Umbilical cord (tissue), 2 donors: Measurements from ENCODE around the gene MYH7B. TPM values are rescaled to one million over a fixed set of nuclear protein-coding genes. Genes with fewer than 3 reads are reported as not detected.
A peak's percentile ranks its signal among the peaks of the same experiment; 100 is the strongest.

ENCODE experiments used
- DNase-seq: peaks from one replicate; pipeline ENCODE4 v3.0.0-alpha.2; 2015; ENCODE audit warnings: low spot score
- total RNA-seq: library from RNA; depleted of rRNA; stranded (reverse); fragments of >200 nt; gene quantifications from one replicate; pipeline ENCODE4 v1.2.3, GENCODE V29; 2014; ENCODE audit warnings: low replicate concordance; ENCODE audit not compliant: insufficient read depth

MYH7B gene
- total RNA-seq, 1 donor from 2014 or later, result not detected

DNA sequence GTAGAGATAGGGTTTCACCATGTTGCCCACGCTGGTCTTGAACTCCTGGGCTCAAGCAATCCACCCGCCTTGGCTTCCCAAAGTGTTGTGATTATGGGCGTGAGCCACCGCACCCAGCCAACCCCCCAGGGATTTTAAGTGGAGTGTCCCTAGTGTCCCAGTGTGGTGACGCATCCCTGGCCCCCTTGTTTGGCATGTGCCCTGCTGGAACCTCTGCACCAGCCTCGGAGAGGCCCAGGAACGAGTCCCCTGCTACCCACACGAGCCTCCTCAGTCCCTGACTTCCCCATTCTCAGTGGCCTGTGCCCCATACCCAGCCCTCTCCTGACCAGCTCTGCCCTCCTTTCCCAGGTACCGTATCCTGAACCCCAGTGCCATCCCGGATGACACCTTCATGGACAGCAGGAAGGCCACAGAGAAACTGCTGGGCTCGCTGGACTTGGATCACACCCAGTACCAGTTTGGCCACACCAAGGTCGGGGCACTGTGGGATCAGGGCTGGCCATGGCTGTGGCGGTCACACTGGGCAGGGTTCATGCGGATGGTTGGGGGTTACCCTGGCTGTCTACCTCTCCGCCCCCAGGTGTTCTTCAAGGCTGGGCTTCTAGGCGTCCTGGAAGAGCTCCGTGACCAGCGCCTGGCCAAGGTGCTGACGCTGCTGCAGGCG lies 37.2 kb downstream of the MYH7B start:
- DNase-seq, result no peak

DNA sequence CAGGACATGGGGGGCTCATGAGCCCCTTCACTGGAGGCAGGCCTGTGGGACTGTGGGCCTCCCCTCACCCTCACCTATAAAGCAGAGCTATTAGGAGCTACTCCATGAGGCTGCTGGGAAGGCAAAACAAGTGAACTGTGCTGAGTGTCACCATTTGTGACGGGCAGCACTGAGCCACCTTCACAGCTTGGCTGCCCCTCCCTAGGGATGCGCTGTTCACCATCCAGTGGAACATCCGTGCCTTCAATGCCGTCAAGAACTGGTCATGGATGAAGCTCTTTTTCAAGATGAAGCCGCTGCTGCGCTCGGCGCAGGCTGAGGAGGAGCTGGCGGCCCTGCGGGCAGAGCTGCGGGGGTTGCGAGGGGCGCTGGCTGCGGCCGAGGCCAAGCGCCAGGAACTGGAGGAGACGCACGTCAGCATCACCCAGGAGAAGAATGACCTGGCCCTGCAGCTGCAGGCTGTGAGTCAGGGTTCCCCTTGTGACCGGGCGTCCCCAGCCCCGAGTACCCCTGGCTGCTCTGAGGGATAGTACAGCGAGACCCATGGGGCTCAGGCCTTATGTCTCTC lies 38.4 kb downstream of the MYH7B start:
- no peak for DNase-seq

DNA sequence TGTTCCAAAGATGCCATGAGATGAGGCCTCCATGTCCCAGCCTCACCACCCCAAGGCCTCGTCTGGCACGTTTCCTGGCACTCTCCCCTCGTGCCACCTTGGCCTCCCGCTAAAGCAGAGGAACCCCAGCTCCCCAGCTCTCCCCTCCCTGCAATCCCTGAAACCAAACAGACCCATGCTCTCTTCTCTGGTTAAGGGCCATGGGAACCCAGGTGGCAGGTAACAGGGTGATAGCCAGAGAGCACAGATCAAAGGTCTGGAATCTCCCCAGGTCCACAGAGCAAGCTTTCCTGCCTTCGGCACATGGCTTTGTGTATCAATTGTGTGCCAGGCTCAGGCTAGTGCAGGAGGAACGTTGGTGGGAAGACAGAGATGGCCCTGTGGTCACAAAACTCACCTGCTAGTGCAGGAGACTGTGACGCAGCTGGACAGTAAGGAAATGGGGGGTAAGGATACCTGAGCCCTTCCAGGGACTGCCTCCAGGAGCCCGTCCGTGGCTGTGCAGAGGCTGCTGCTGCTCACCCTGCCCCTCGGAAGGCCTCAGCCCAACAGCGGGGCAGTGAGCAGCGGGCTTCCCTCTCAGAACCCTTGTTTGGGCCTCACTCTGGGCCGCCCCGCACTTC lies 39.0 kb downstream of the MYH7B start:
- DNase-seq, result no peak

DNA sequence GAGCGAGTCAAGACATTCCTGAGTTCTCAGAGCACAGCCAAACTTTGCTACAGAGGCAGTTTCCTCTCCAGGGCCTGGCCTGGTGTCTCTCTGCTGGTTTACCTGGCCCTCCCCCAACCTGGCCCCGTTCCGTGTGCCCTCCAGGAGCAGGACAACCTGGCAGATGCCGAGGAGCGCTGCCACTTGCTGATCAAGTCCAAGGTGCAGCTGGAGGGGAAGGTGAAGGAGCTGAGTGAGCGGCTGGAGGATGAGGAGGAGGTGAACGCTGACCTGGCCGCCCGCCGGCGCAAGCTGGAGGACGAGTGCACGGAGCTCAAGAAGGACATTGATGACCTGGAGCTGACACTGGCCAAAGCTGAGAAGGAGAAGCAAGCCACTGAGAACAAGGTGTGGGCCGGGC lies 39.5 kb downstream of the MYH7B start:
- DNase-seq, result no peak

DNA sequence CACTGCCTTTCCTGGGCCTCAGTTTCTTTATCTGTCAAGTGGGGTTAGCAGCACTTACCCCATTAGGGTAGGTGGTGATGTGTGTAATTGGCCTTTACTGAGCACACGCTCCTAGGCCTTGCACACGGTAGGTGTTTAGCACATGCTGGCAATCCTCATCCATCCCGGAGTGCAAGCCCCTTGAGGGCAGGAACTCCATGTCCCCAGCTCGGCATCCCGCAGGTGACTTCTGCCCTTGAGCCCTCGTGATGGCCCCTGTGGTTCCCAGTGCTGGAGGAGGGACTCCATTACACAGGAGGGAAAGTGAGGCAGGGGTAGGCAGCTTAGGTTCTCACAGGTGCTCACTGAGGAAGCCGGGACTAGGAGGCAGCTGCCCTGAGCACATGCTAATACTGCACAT lies 40.0 kb downstream of the MYH7B start:
- no peak for DNase-seq

DNA sequence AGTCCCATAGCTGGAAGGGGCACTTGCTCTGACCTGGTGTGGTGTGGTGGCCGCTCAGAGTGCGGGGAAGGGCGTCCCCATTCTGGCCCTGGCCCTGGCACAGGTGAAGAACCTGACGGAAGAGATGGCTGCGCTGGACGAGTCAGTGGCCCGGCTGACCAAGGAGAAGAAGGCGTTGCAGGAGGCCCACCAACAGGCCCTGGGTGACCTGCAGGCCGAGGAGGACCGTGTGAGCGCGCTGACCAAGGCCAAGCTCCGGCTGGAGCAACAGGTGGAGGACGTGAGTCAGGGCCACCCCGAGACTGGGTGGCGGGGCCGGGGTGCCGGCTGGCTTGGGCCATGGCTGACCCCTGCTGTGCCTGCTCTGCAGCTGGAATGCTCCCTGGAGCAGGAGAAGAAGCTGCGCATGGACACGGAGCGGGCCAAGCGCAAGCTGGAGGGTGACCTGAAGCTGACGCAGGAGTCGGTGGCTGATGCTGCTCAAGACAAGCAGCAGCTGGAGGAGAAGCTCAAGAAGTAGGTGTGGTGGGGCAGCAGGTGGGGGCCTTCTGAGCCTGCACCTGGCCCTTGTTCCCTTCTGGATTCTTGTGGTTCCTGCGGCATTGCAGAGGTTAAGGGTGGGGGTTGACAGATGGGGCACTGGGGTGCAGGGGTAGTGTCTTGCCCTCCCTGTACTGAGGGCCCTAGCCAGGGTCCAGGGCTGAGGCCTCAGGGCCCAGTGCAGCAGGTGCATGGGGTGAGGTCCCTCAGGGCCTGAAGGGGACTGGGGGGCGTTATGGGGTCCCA lies 40.8 kb downstream of the MYH7B start:
- no peak for DNase-seq

DNA sequence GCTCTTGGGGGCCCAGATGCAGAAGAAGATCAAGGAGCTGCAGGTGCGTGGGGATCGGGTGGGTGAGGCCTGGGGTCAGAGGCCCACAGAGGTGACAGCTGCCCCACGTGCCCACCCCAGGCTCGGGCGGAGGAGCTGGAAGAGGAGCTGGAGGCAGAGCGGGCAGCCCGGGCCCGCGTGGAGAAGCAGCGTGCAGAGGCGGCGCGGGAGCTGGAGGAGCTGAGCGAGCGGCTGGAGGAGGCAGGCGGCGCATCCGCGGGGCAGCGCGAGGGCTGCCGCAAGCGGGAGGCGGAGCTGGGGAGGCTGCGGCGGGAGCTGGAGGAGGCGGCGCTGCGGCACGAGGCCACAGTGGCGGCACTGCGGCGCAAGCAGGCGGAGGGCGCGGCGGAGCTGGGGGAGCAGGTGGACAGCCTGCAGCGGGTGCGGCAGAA lies 41.5 kb downstream of the MYH7B start:
- DNase-seq, result peak; percentile 52

DNA sequence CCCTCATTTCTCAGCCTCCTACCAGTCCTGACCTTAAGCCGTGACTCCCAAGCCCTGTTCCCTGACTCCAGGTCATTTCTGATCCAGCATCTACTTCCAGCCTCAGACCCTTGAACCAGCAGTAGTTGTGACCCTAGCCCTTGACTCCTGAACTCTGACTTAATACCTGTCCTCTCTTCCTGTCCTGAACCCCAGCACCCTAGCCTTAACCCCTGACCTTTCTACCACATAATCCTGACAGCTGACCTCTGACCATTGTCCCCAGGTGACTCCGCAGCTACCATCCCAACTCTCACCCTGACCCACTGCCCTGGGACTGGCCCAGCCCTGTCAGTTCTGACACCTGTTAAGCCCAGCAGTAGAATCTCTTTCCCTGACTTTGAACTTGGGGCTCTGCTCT lies 42.1 kb downstream of the MYH7B start:
- DNase-seq, result no peak

DNA sequence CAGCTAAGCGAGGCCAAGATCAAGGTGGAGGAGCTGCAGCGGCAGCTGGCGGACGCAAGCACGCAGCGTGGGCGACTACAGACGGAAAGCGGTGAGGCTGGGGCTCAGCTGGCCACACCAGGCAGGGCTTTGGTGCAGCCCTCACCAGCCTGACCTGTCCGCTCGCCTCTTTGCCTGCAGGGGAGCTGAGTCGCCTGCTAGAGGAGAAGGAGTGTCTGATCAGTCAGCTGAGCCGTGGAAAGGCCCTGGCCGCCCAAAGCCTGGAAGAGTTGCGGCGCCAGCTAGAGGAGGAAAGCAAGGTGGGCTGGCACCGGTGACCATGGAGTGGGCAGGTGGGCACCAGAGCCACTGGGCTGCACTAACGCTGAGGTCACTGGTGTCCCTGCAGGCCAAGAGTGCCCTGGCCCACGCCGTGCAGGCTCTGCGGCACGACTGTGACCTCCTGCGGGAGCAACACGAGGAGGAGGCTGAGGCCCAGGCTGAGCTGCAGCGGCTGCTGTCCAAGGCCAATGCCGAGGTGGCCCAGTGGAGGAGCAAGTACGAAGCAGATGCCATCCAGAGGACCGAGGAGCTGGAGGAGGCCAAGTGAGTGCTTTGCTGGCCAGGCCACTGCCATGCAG lies 42.8 kb downstream of the MYH7B start:
- DNase-seq, result no peak

DNA sequence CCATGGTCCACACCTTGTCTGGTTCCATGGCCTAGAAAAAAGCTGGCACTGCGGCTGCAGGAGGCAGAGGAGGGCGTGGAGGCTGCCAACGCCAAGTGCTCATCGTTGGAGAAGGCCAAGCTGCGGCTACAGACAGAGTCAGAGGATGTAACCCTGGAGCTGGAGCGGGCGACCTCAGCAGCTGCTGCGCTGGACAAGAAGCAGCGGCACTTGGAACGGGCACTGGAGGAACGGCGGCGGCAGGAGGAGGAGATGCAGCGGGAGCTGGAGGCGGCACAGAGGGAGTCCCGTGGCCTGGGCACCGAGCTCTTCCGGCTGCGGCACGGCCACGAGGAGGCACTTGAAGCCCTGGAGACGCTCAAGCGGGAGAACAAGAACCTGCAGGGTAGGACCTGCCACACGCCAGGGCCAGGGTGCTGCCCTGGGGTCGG lies 43.4 kb downstream of the MYH7B start:
- no peak for DNase-seq

DNA sequence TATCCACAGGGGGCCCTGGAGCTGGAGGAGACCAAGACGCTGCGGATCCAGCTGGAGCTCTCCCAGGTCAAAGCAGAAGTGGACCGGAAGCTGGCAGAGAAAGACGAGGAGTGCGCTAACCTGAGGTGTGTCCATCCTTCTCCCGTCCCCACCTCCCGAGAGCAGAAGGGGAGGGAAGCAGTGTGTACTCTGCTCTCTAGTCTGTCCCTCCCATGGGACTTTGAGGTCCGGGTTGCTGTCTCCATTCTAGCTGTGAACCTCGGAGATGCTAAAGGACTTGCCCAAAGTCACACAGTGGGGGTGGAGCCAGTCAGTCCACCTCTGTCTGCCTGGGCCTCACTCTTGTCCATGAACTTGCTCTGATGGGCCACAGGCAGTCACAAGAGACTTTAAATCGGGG lies 44.1 kb downstream of the MYH7B start:
- DNase-seq, result no peak

DNA sequence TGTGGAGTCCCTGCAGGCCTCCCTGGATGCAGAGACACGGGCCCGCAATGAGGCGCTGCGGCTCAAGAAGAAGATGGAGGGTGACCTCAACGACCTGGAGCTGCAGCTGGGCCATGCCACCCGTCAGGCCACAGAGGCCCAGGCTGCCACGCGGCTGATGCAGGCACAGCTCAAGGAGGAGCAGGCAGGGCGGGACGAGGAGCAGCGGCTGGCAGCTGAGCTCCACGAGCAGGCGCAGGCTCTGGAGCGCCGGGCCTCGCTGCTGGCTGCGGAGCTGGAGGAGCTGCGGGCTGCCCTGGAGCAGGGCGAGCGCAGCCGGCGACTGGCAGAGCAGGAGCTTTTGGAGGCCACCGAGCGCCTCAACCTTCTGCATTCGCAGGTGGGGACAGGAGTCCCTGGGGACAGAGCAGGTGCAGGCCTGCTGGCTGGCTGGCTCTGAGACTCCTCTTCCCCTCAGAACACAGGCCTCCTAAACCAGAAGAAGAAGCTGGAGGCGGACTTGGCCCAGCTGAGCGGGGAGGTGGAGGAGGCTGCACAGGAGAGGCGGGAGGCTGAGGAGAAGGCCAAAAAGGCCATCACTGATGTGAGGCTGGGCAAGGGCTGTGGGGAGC lies 44.7 kb downstream of the MYH7B start:
- no peak for DNase-seq

DNA sequence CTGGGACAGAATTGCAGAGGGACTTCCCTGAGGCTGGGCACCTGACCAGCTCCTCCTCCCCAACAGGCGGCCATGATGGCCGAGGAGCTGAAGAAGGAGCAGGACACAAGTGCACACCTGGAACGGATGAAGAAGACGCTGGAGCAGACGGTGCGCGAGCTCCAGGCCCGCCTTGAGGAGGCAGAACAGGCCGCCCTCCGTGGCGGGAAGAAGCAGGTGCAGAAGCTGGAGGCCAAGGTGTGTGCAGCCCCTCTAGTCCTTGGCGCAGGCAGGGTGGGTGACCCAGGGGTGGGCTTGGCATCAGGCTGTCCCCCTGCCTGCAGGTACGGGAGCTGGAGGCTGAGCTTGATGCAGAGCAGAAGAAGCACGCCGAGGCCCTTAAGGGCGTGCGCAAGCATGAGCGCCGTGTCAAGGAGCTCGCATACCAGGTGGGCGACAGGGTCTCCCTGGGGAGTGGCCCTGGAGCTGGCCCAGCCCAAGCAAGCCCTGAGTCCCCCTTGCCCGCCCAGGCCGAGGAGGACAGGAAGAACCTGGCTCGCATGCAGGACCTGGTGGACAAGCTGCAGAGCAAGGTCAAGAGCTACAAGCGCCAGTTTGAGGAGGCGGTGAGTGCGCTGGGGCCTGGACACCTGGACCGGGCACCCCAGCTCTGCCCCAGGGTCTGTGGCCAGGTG lies 45.4 kb downstream of the MYH7B start:
- DNase-seq, result no peak

DNA sequence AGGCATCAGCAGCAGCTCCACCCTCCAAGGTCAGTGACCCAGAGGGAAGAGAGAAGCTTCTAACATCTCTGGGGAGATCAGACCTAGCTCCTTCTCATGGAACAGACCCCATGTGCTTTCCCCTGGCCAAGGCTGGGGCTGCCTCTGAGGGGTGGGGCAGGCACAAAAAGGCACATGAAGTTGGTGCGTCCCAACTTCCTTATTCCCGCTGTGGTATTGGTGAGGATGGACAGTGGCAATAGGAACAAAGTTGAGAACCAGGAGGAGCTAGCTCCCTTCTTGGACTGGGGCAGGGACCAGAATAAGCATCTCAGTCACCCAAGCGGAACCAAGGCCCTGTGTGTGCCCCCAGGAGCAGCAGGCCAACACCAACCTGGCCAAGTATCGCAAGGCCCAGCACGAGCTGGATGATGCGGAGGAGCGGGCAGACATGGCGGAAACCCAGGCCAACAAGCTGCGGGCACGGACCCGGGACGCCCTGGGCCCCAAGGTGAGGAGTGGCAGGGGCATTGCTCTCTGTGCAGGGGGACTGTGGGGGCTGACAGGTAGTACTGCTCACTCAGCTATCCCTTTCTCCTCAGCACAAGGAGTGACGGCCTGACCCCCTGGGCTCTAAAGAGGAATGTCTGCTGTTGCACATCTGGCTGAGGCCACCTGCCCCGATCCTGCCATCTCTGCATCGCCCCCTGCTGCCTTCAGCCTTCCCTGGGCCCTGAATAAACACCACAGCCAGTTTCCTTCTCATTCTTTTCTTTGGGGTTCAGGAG lies 46.1 kb downstream of the MYH7B start:
- DNase-seq, result no peak

DNA sequence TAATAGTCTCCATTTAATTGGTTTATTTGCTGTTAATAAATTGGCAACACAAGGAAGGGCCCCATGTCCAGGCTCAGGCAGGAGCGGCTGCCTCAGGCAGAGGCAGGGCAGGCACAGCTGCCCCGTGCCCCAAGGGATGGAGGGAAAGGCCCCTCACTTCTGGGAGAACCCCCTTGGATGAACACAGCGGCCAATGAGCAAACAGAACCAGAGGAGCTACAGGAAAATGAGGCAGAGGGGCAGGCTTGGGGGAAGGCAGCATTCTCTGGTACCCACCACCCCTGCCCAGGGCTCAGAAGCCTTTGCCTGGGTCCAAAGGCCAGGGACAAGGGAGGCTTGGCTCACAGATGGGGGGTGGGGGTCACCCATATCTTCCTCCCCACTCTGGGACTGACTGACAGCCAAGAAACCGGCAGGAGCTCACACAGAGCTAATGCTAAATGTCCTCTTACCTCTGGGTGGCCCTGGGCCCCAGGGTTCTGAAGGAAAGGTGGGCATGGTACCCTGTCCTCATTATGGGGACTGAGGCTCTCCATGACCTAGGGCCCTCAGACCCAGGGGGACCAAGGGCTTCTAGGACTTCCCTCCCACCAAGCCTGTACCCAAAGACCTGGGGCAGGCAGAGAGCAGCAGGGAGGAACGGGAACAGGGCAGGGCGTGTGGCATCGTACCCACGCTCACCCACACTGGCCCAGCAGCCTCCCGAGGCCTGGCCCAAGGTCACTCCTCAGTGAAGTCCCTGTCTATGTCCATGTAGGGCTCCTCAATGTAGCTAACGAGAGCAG lies 47.0 kb downstream of the MYH7B start:
- DNase-seq, result no peak

DNA sequence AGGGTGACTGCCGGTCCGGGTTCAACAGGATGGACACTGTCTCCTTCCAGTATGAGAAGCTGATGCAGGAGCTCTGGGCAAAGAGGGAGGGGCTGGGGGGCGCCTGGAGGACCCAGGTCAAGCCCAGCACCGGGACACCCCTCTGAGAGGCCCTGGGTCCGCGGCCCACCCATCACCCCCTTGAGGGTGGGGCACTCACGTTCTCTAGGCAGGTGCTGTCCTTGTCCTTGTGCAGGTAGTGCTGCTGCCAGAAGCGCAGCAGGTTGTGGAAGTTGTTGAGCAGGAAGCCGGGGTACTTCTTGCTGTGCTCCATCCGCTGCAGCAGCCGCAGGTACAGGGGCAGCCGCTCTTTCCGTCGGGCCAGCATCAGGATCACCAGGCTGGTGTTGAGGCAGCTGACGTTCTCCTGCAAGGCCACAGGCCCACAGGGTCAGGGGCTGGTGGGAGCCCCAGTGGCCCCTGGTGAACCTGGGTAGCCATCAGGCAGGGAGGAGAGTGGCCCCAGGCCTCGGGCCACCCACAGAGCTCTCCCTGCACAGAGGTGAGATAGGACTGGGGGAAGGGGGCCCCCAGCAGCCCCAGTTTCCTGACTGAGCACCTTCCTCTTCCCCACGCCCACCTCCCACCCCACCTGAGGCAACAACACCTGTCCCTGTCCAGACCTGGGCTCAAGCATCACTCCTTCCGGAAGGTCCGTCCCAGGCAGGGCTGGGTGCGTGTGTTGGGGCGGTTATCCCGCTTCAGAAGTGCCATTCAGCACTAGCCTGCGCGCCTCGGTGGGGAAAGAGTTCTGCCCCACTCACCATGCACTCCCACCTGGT lies 47.8 kb downstream of the MYH7B start:
- no peak for DNase-seq

DNA sequence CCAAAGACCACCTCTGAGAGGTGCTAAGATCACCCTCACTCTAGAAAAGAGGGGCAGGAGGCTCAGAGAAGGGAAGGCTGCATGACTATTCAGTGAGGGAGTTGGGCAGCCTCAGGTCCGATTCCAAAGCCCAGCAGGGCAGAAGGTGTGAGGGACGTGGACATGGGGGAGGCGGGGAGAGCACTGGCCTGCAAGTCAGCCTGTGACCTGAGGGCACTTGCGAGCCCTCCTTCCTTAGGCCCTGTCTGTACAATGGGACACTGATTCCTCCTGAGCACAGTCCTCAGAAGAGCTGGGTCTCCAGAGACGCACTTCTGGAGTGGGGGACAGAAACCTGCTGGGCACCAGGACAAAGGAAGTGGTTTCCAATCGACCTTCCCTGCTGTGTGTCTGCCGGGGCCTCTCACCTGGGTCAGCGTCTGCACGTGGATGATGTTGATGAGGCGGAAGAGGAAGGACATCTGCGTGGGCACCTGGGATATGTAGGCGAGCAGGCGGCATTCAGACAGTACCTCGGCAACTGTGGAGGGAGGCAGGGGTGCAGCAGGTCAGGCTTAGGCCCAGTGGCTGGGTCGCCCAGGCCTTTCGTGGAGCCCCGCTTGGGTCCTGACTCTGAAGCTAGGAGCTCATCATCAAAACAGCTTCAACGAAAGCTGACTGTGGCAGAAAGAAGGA lies 48.5 kb downstream of the MYH7B start:
- no peak for DNase-seq
